Mesothelial cell of epicardium (in vitro differentiated cells): Measurements from ENCODE around the gene IL20. TPM values are rescaled to one million over a fixed set of nuclear protein-coding genes. Genes with fewer than 3 reads are reported as not detected.

Experiments
- DNase-seq, 2 experiments: peaks; one replicate each; pipeline ENCODE4 v3.0.0; 2021; ENCODE audit warnings: low spot score in 2 of 2; ENCODE audit not compliant: unreplicated experiment in 2 of 2
- H3K27ac Mint-ChIP-seq: 2 replicates; pipeline ENCODE4 v1.8.0; 2021; ENCODE audit warnings: mixed read lengths
- H3K27me3 Mint-ChIP-seq: 2 replicates; pipeline ENCODE4 v1.8.0; 2021; ENCODE audit warnings: low read depth, mixed read lengths
- H3K36me3 Mint-ChIP-seq: 2 replicates; pipeline ENCODE4 v1.8.0; 2021; ENCODE audit warnings: mixed read lengths
- H3K4me1 Mint-ChIP-seq: 2 replicates; pipeline ENCODE4 v1.8.0; 2021; ENCODE audit warnings: mixed read lengths
- H3K4me3 Mint-ChIP-seq: 2 replicates; pipeline ENCODE4 v1.8.0; 2021; ENCODE audit warnings: mild to moderate bottlenecking, moderate library complexity, mixed read lengths
- H3K9me3 Mint-ChIP-seq: 2 replicates; pipeline ENCODE4 v1.8.0; 2021; ENCODE audit warnings: mixed read lengths
- CTCF ChIP-seq: fragments of 200-600 bp; sonication (generic); IDR thresholded peaks from one replicate; pipeline ENCODE4 v1.5.0; 2021; ENCODE audit warnings: antibody characterized with exemption; ENCODE audit not compliant: unreplicated experiment
- total RNA-seq: library from RNA; stranded (reverse); gene quantifications from 3 replicates; pipeline ENCODE4 v1.2.1, GENCODE V29; 2021

The IL20 gene
- total RNA-seq, 1 donor from 2014 or later = not detected

DNA sequence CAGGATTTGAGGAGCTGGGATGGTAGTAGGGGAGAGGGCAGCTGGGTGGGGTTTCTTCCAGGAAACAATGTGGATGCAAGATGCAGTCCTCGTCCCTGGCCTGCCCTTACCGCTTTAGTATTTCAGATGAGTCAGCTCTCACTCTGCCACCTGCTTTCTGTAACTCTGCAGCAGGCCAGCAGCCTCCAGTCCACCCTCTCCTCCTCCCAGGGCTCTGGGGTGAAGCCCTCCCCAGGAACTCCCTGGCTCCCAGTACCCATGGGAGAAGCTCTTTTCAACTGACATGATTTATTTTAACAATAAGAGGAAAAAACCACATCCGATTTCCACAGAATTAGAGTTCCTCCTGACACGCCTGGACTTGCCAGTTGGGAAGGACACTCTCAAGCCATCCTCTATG lies 39.0 kb upstream of the IL20 start:
- peaks cover 6% of the 10 kb centered on the region for H3K4me1 Mint-ChIP-seq
- peaks cover 13% of the 10 kb centered on the region for H3K27me3 Mint-ChIP-seq
- no peak for TF ChIP-seq CTCF
- no peaks in the 10 kb centered on the region for H3K36me3 Mint-ChIP-seq
- no peak overlapping the region for H3K4me3 Mint-ChIP-seq
- H3K27ac Mint-ChIP-seq = no peak overlapping the region
- H3K9me3 Mint-ChIP-seq = no peaks in the 10 kb centered on the region
- DNase-seq = no peak

- Mint-ChIP-seq H3K9me3 (no peaks in the 10 kb centered on the region), H3K27ac (no peak overlapping the region), H3K27me3 (peaks cover 6% of the 10 kb centered on the region), H3K4me3 (no peak overlapping the region), H3K4me1 (peaks cover 10% of the 10 kb centered on the region), H3K36me3 (no peaks in the 10 kb centered on the region)
- no peak for TF ChIP-seq CTCF
- DNase-seq = no peak
Measured at GRCh38 chr1:206828061-206828460, 37.4 kb upstream of the IL20 start.

GRCh38 chr1:206828765-206829164 lies 36.7 kb upstream of the IL20 start:
- Mint-ChIP-seq H3K36me3 (no peaks in the 10 kb centered on the region), H3K27ac (no peak overlapping the region), H3K4me1 (peaks cover 13% of the 10 kb centered on the region), H3K27me3 (peaks cover 6% of the 10 kb centered on the region), H3K4me3 (no peak overlapping the region), H3K9me3 (no peaks in the 10 kb centered on the region)
- TF ChIP-seq CTCF = no peak
- DNase-seq = no peak

DNA sequence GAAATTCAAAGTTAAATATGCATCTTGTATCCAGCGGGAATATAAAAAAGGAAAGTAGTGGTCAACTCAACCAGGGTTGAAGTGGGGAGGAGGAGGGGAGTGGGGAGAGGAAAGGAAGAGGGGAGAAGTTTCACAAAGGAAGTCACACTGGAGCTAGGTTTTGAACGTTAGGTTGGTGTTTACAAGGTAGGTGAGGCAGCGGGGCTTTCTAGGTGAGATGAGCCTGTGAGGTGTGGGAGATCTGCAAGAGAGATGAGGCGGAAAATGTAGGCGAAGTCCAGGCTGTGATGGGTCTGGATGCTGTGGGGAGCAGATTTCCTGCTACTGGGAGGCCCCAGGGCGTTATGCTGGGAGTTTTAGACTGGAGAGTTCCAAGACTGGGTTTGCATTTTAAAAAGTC lies 36.1 kb upstream of the IL20 start:
- H3K36me3 Mint-ChIP-seq = no peaks in the 10 kb centered on the region
- H3K4me3 Mint-ChIP-seq = no peak overlapping the region
- H3K9me3 Mint-ChIP-seq = no peaks in the 10 kb centered on the region

GRCh38 chr1:206829875-206830274 lies 35.5 kb upstream of the IL20 start:
- H3K27ac Mint-ChIP-seq = no peak overlapping the region
- peaks cover 20% of the 10 kb centered on the region for H3K4me1 Mint-ChIP-seq
- H3K4me3 Mint-ChIP-seq = no peak overlapping the region
- peaks cover 11% of the 10 kb centered on the region for H3K27me3 Mint-ChIP-seq
- H3K36me3 Mint-ChIP-seq = no peaks in the 10 kb centered on the region
- TF ChIP-seq CTCF = no peak
- DNase-seq = no peak
- no peaks in the 10 kb centered on the region for H3K9me3 Mint-ChIP-seq

More for the DNA sequence above, 36.1 kb upstream of the IL20 start:
- Mint-ChIP-seq H3K4me1 (peaks cover 15% of the 10 kb centered on the region), H3K27ac (no peak overlapping the region), H3K27me3 (peaks cover 8% of the 10 kb centered on the region)
- TF ChIP-seq CTCF = no peak
- no peak for DNase-seq

- no peak overlapping the region for H3K27ac Mint-ChIP-seq
- H3K27me3 Mint-ChIP-seq = peaks cover 24% of the 10 kb centered on the region
- no peak for TF ChIP-seq CTCF
- H3K4me1 Mint-ChIP-seq = peaks cover 17% of the 10 kb centered on the region
- H3K4me3 Mint-ChIP-seq = no peak overlapping the region
- H3K9me3 Mint-ChIP-seq = no peaks in the 10 kb centered on the region
- no peaks in the 10 kb centered on the region for H3K36me3 Mint-ChIP-seq
- DNase-seq = no peak
Measured at GRCh38 chr1:206831650-206832049, 33.8 kb upstream of the IL20 start.
